Esophagus squamous epithelium (tissue), 4 donors: Measurements from ENCODE around the gene SPSB1.

Experiments used
- POLR2A ChIP-seq, 4 donors: fragments of 450-650 bp; IDR thresholded peaks; one replicate each; pipeline ENCODE4 v1.6.1; 2017; ENCODE audit warnings: antibody characterized with exemption in 4 of 4, mild to moderate bottlenecking in 4 of 4, moderate library complexity in 3 of 4
- TF ChIP-seq, protein P1 (sequence below), 6 experiments: fragments of 450-650 bp in 4 of 6; fragments of 200-600 bp in 2 of 6; sonication (generic) in 2 of 6; IDR thresholded peaks; one replicate each; pipeline ENCODE4 v1.5.1; 2016 to 2019; ENCODE audit warnings: antibody characterized with exemption in 6 of 6, mild to moderate bottlenecking in 4 of 6, moderate library complexity in 4 of 6

DNA sequence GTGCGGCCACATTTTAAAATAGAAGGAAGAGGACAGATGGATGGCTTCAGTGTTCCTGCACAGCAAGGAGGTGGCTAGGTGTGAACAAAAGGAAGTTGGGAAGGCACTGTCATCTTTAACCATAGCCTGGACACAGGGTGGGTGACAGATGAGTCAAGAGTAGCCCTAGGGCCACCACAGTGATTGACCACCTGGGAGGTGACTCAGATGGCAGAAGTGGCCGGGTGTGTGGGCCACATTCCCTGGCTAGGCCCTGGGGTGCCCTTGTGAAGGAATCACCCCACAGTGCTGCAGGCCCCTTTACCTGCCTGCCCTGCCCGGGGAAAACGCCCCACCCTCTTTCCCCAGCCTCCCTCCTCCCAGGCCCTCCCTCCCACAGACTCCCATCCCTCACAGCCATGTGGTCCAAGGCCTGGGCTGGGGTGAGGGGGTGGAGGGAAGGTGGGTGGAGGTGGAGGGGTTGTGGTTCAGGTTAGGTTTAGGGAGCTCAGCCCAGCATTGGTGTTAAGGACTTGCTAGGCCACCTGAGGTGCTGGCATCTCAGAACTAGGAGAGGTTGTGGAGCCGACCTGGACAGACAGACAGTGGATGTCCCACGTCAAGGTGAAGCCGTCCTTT, 59.1 kb downstream of the SPSB1 start:
- TF ChIP-seq, protein P1, sequence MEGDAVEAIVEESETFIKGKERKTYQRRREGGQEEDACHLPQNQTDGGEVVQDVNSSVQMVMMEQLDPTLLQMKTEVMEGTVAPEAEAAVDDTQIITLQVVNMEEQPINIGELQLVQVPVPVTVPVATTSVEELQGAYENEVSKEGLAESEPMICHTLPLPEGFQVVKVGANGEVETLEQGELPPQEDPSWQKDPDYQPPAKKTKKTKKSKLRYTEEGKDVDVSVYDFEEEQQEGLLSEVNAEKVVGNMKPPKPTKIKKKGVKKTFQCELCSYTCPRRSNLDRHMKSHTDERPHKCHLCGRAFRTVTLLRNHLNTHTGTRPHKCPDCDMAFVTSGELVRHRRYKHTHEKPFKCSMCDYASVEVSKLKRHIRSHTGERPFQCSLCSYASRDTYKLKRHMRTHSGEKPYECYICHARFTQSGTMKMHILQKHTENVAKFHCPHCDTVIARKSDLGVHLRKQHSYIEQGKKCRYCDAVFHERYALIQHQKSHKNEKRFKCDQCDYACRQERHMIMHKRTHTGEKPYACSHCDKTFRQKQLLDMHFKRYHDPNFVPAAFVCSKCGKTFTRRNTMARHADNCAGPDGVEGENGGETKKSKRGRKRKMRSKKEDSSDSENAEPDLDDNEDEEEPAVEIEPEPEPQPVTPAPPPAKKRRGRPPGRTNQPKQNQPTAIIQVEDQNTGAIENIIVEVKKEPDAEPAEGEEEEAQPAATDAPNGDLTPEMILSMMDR (IDR thresholded peaks at IDR 0.05): no peak
- TF ChIP-seq POLR2A (IDR thresholded peaks at IDR 0.05): no peak
